Measurements from ENCODE around the gene LZTR1. TPM values are rescaled to one million over a fixed set of nuclear protein-coding genes. Genes with fewer than 3 reads are reported as not detected.

Gene LZTR1
- total and polyA plus RNA-seq, 2 of the 8 experiments (the other 6 are each of a cell fraction or from before 2014, with no cell fraction given), result 22.3 to 31.0 TPM

GRCh38 chr22:20996031-20996410, 13.9 kb downstream of the LZTR1 start:
- Histone ChIP-seq H2BK15ac (ENCODE audit: low read length) (no peak overlapping the region), H2BK20ac (ENCODE audit: low read length) (no peak overlapping the region), H3K4me1 (replicated peaks in 1 of 4; ENCODE audit: control insufficient read depth in 3 of 4, insufficient read depth in 4 of 4, low read length in 3 of 4) (peaks cover 0 to 7% (median 3%) of the 10 kb centered on the region in 4 experiments; a peak in 5 of 7 replicates), H3K23ac (ENCODE audit: insufficient read length) (no peak overlapping the region), H3K4ac (replicated peaks; ENCODE audit: insufficient read length, low read depth, low read length) (no peak overlapping the region), H3K18ac (ENCODE audit: extremely low read depth, low read length) (no peak overlapping the region), H4K8ac (ENCODE audit: extremely low read depth, insufficient read depth, low read length) (no peak overlapping the region), H3K27ac (ENCODE audit: low read depth, low read length) (no peak overlapping the region), H2AK5ac (ENCODE audit: low read depth, low read length) (no peak overlapping the region), H3K79me2 (ENCODE audit: control insufficient read depth in 1 of 2, insufficient read depth in 2 of 2, low read length in 2 of 2) (no peaks in the 10 kb centered on the region; a peak in 1 of 4 replicates), H3K79me1 (ENCODE audit: low read depth, low read length) (no peaks in the 10 kb centered on the region), H2BK5ac (ENCODE audit: low read depth, low read length) (no peak overlapping the region), H3K14ac (ENCODE audit: insufficient read length) (no peak overlapping the region), H3K4me2 (ENCODE audit: insufficient read depth in 1 of 2, low read depth in 2 of 2, low read length in 2 of 2) (no peak overlapping the region), H3K4me3 (ENCODE audit: extremely low read depth in 1 of 4, insufficient read depth in 2 of 4, low read depth in 3 of 4, low read length in 4 of 4) (no peak overlapping the region), H3K9ac (replicated peaks in 1 of 4; ENCODE audit: extremely low read depth in 1 of 4, low read depth in 3 of 4, low read length in 3 of 4) (no peak overlapping the region), H3K9me3 (ENCODE audit: insufficient read depth in 2 of 2, low read depth in 1 of 2, low read length in 1 of 2) (no peaks in the 10 kb centered on the region), H3K36me3 (ENCODE audit: control insufficient read depth in 2 of 4, insufficient read depth in 4 of 4, low read length in 3 of 4) (peaks cover 2 to 15% (median 8%) of the 10 kb centered on the region in 4 experiments; a peak in 5 of 8 replicates), H4K91ac (replicated peaks; ENCODE audit: insufficient read length, low read length) (no peak overlapping the region), H2BK120ac (replicated peaks; ENCODE audit: low read depth, low read length) (no peak overlapping the region), H2AFZ (ENCODE audit: low read length) (no peak overlapping the region), H4K5ac (ENCODE audit: insufficient read length, low read depth, low read length) (no peak overlapping the region), H3K23me2 (ENCODE audit: low read depth, low read length) (peaks cover 1% of the 10 kb centered on the region; the same call in 1 of the 2 replicates), H3K56ac (replicated peaks; ENCODE audit: insufficient read length, low read depth, low read length) (no peak overlapping the region), H3K27me3 (replicated peaks in 1 of 4; ENCODE audit: control insufficient read depth in 3 of 4, extremely low read depth in 1 of 4, insufficient read depth in 3 of 4, low read length in 3 of 4) (no peaks in the 10 kb centered on the region), H4K20me1 (replicated peaks in 1 of 2; ENCODE audit: control insufficient read depth in 1 of 2, insufficient read depth in 2 of 2, low read length in 2 of 2) (peaks cover 6 to 10% of the 10 kb centered on the region in 2 experiments), H2BK12ac (ENCODE audit: low read depth, low read length) (no peak overlapping the region)
- DNase-seq (ENCODE audit: low read depth in 1 of 2, low spot score in 2 of 2), result no peak
- POLR2A ChIA-PET (ENCODE audit: partially characterized antibody), result interaction anchor here (1.2 to 5.5 kb wide), 4 partner anchors 9 to 70 kb away, joined by 3 to 45 read pairs (median 3); partner anchors contain the start of gene LZTR1
- CTCF ChIA-PET (ENCODE audit: partially characterized antibody), result no interaction called here
- 98% methylated on average over 9 of the region's 10 CpGs; no CpG with 5 or more reads in 1 of the 2 experiments for WGBS, 2 experiments (ENCODE audit: extremely low coverage in 1 of 2, insufficient coverage in 1 of 2, insufficient read length in 1 of 2, insufficient replicate concordance in 2 of 2, low coverage in 1 of 2, low lambda C conversion rate in 2 of 2, missing lambda C conversion rate in 1 of 2)
- no peak for FAIRE-seq
- no peak for TF ChIP-seq KDM4A (IDR thresholded peaks at IDR 0.05; ENCODE audit: low read depth, low read length, severe bottlenecking)
- TF ChIP-seq POU5F1 (IDR thresholded peaks at IDR 0.05; ENCODE audit: low read depth, low read length), result no peak
- TF ChIP-seq EZH2 (IDR thresholded peaks at IDR 0.05; ENCODE audit: low read depth, low read length, severe bottlenecking), result no peak
- TF ChIP-seq SP4 (IDR thresholded peaks at IDR 0.05; ENCODE audit: low read length), result no peak
- no peak for TF ChIP-seq NRF1 (IDR thresholded peaks at IDR 0.05; ENCODE audit: low read depth, low read length)
